H1 (cell line): Measurements from ENCODE around the gene SYNGR4. TPM values are rescaled to one million over a fixed set of nuclear protein-coding genes. Genes with fewer than 3 reads are reported as not detected.

Experiments
- CTCF ChIA-PET: fragments of 300-600 bp; sonication (Branson Sonifier 250); formaldehyde crosslinking; loops from one replicate; lab custom pipeline; 2021; ENCODE audit not compliant: partially characterized antibody; lab: Charles Lee
- POLR2A ChIA-PET: fragments of 300-600 bp; sonication (Branson Sonifier 250); formaldehyde crosslinking; loops from one replicate; lab custom pipeline; 2021; ENCODE audit warnings: inconsistent platforms; ENCODE audit not compliant: partially characterized antibody; lab: Charles Lee
- DNase-seq, 2 experiments: peaks; one replicate each; pipeline versions ENCODE4 v3.0.0 to v3.0.0-alpha.2; 2010 to 2022; ENCODE audit warnings: low spot score in 2 of 2, low read depth in 1 of 2, mixed read lengths in 1 of 2
- FAIRE-seq: peaks from 2 replicates; lab custom pipeline; 2011; peaks lifted over from hg19 to GRCh38; lab: Jason Lieb, UNC
- H2AFZ ChIP-seq: 2 replicates; pipeline ENCODE4 v1.8.1; 2012; ENCODE audit warnings: low read length, inconsistent platforms
- H2AK5ac ChIP-seq: 2 replicates; pipeline ENCODE4 v1.6.1; 2013; ENCODE audit warnings: low read depth, low read length
- H2BK120ac ChIP-seq: replicated peaks from 2 replicates; pipeline ENCODE3; 2013; ENCODE audit warnings: low read depth, low read length, inconsistent platforms
- H2BK12ac ChIP-seq: 2 replicates; pipeline ENCODE4 v1.6.1; 2013; ENCODE audit warnings: low read depth, low read length
- H2BK15ac ChIP-seq: 2 replicates; pipeline ENCODE4 v1.6.1; 2013; ENCODE audit warnings: low read length
- H2BK20ac ChIP-seq: 2 replicates; pipeline ENCODE4 v1.6.1; 2013; ENCODE audit warnings: low read length
- H2BK5ac ChIP-seq: 2 replicates; pipeline ENCODE4 v1.6.1; 2013; ENCODE audit warnings: low read depth, low read length
- H3K14ac ChIP-seq: 2 replicates; pipeline ENCODE4 v1.6.1; 2013; ENCODE audit warnings: inconsistent platforms; ENCODE audit not compliant: insufficient read length
- H3K18ac ChIP-seq: 2 replicates; pipeline ENCODE4 v1.6.1; 2013; ENCODE audit warnings: low read length; ENCODE audit errors: extremely low read depth
- H3K23ac ChIP-seq: 2 replicates; pipeline ENCODE4 v1.6.1; 2013; ENCODE audit warnings: inconsistent platforms; ENCODE audit not compliant: insufficient read length
- H3K23me2 ChIP-seq: 2 replicates; pipeline ENCODE4 v1.6.1; 2013; ENCODE audit warnings: low read depth, low read length
- H3K27ac ChIP-seq: 2 replicates; pipeline ENCODE4 v1.6.1; 2011; ENCODE audit warnings: low read depth, low read length, inconsistent platforms
- H3K27me3 ChIP-seq, 4 experiments: replicated peaks in 1 of 4; 1 replicate in 1 of 4; 2 replicates in 3 of 4; pipeline versions ENCODE4 v1.6.1 to v1.8.1; 2011 to 2013; ENCODE audit warnings: low read length in 3 of 4, mild to moderate bottlenecking in 3 of 4, inconsistent platforms in 2 of 4, mixed read lengths in 2 of 4, moderate library complexity in 1 of 4; ENCODE audit not compliant: control insufficient read depth in 3 of 4, insufficient read depth in 3 of 4; ENCODE audit errors: extremely low read depth in 1 of 4
- H3K36me3 ChIP-seq, 4 experiments: 2 replicates each; pipeline versions ENCODE4 v1.6.1 to v1.8.1; 2011 to 2013; ENCODE audit warnings: mild to moderate bottlenecking in 4 of 4, low read length in 3 of 4, moderate library complexity in 2 of 4, control low read depth in 1 of 4, inconsistent platforms in 1 of 4; ENCODE audit not compliant: insufficient read depth in 4 of 4, control insufficient read depth in 2 of 4
- H3K4ac ChIP-seq: replicated peaks from 2 replicates; pipeline ENCODE3; 2013; ENCODE audit warnings: low read length, low read depth, mixed read lengths, inconsistent platforms; ENCODE audit not compliant: insufficient read length
- H3K4me1 ChIP-seq, 4 experiments: replicated peaks in 1 of 4; 1 replicate in 1 of 4; 2 replicates in 3 of 4; pipeline versions ENCODE4 v1.6.1 to v1.8.1; 2011 to 2013; ENCODE audit warnings: low read length in 3 of 4, inconsistent platforms in 2 of 4, mixed read lengths in 1 of 4; ENCODE audit not compliant: insufficient read depth in 4 of 4, control insufficient read depth in 3 of 4
- H3K4me2 ChIP-seq, 2 experiments: 2 replicates each; pipeline versions ENCODE4 v1.6.1 to v1.8.1; 2011 to 2013; ENCODE audit warnings: low read depth in 2 of 2, low read length in 2 of 2, control low read depth in 1 of 2, inconsistent platforms in 1 of 2, mild to moderate bottlenecking in 1 of 2; ENCODE audit not compliant: insufficient read depth in 1 of 2
- H3K4me3 ChIP-seq, 4 experiments: fragments of 200-600, 300-600 bp in 1 of 4; sonication (generic), shearing (Covaris generic), sonication (Bioruptor Twin) in 1 of 4; 2 replicates each; pipeline versions ENCODE4 v1.5.1 to v1.8.1; 2011 to 2016; ENCODE audit warnings: low read length in 4 of 4, low read depth in 3 of 4, control low read depth in 2 of 4, inconsistent platforms in 2 of 4, mild to moderate bottlenecking in 2 of 4, mixed read lengths in 1 of 4, moderate library complexity in 1 of 4; ENCODE audit not compliant: insufficient read depth in 2 of 4; ENCODE audit errors: extremely low read depth in 1 of 4
- H3K56ac ChIP-seq: replicated peaks from 2 replicates; pipeline ENCODE3; 2013; ENCODE audit warnings: low read depth, mild to moderate bottlenecking, mixed read lengths, low read length, inconsistent platforms; ENCODE audit not compliant: insufficient read length
- H3K79me1 ChIP-seq: 2 replicates; pipeline ENCODE4 v1.6.1; 2013; ENCODE audit warnings: low read depth, low read length, control low read depth
- H3K79me2 ChIP-seq, 2 experiments: 2 replicates each; pipeline versions ENCODE4 v1.6.1 to v1.8.1; 2012 to 2013; ENCODE audit warnings: low read length in 2 of 2, mild to moderate bottlenecking in 2 of 2, inconsistent platforms in 1 of 2; ENCODE audit not compliant: insufficient read depth in 2 of 2, control insufficient read depth in 1 of 2
- H3K9ac ChIP-seq, 4 experiments: replicated peaks in 1 of 4; 1 replicate in 1 of 4; 2 replicates in 3 of 4; pipeline versions ENCODE4 v1.6.1 to v1.8.1; 2011 to 2013; ENCODE audit warnings: low read depth in 3 of 4, low read length in 3 of 4, control low read depth in 2 of 4, mild to moderate bottlenecking in 2 of 4, moderate library complexity in 2 of 4, inconsistent platforms in 1 of 4; ENCODE audit errors: extremely low read depth in 1 of 4
- H3K9me3 ChIP-seq, 2 experiments: 2 replicates each; pipeline versions ENCODE4 v1.6.1 to v1.8.1; 2012 to 2013; ENCODE audit warnings: mild to moderate bottlenecking in 2 of 2, moderate library complexity in 2 of 2, control low read depth in 1 of 2, inconsistent platforms in 1 of 2, low read depth in 1 of 2, low read length in 1 of 2, mixed read lengths in 1 of 2; ENCODE audit not compliant: insufficient read depth in 2 of 2
- H4K20me1 ChIP-seq, 2 experiments: replicated peaks in 1 of 2; 2 replicates each; pipeline versions ENCODE3 to v1.8.1; 2011 to 2013; ENCODE audit warnings: inconsistent platforms in 2 of 2, low read length in 2 of 2, mild to moderate bottlenecking in 1 of 2; ENCODE audit not compliant: insufficient read depth in 2 of 2, control insufficient read depth in 1 of 2
- H4K5ac ChIP-seq: 2 replicates; pipeline ENCODE4 v1.6.1; 2013; ENCODE audit warnings: low read length, low read depth, mixed read lengths, inconsistent platforms; ENCODE audit not compliant: insufficient read length
- H4K8ac ChIP-seq: 2 replicates; pipeline ENCODE4 v1.8.0; 2013; ENCODE audit warnings: mild to moderate bottlenecking, moderate library complexity, low read length, inconsistent platforms; ENCODE audit not compliant: insufficient read depth; ENCODE audit errors: extremely low read depth
- H4K91ac ChIP-seq: replicated peaks from 2 replicates; pipeline ENCODE3; 2013; ENCODE audit warnings: low read length, mixed read lengths, inconsistent platforms; ENCODE audit not compliant: insufficient read length
- CBX8 ChIP-seq: fragments of 300-800, 300-1000 bp; sonication (generic); IDR thresholded peaks from 2 replicates; pipeline ENCODE4 v1.7.1; 2016; ENCODE audit warnings: low read depth, low read length, borderline replicate concordance
- SUZ12 ChIP-seq: fragments of 200-600 bp; sonication (generic); IDR thresholded peaks from 2 replicates; pipeline ENCODE4 v1.6.1; 2012; ENCODE audit warnings: mild to moderate bottlenecking, inconsistent platforms, low read length, moderate library complexity, mixed read lengths
- WGBS, 2 experiments: shearing (Covaris generic) in 1 of 2; methylation state at CpG; one replicate each; pipeline versions ENCODE4 v1.1.6 to v1.1.7; 2013 to 2015; ENCODE audit warnings: low lambda C conversion rate in 2 of 2, mixed read lengths in 2 of 2, inconsistent platforms in 1 of 2, low coverage in 1 of 2, missing lambda C conversion rate in 1 of 2; ENCODE audit not compliant: insufficient replicate concordance in 2 of 2, insufficient coverage in 1 of 2, insufficient read length in 1 of 2; ENCODE audit errors: extremely low coverage in 1 of 2, missing lambda C conversion rate in 1 of 2; 5-methylcytosine and 5-hydroxymethylcytosine counted together
- polyA plus RNA-seq, 7 experiments: library from polyadenylated mRNA; depleted of rRNA in 3 of 7; stranded (reverse) in 5 of 7; unstranded in 2 of 7; fragments of >200 nt in 5 of 7; fragments of 200-250 nt in 2 of 7; gene quantifications; 1 replicate in 5 of 7; 2 replicates in 1 of 7; 4 replicates in 1 of 7; pipeline versions ENCODE4 v1.2.1 to v1.2.3, GENCODE V29; 2011 to 2013; ENCODE audit warnings: missing spikeins in 2 of 7, mixed read lengths in 2 of 7
- total RNA-seq: library from RNA; stranded (reverse); fragmentation: NEBNext Ultra II Directional; extraction: Animal tissue kit (Norgen Biotek cat#: 25700); gene quantifications from 2 replicates; pipeline ENCODE4 v1.2.1, GENCODE V29; 2021
- TF ChIP-seq, protein P1 (sequence below): IDR thresholded peaks from 2 replicates; pipeline ENCODE4 v1.6.1; 2012; ENCODE audit warnings: low read length, inconsistent platforms
- TF ChIP-seq, protein P2 (sequence below), 3 experiments: IDR thresholded peaks; 1 replicate in 2 of 3; 2 replicates in 1 of 3; pipeline versions ENCODE4 v1.5.1 to v1.6.1; 2011; ENCODE audit warnings: low read length in 3 of 3, mild to moderate bottlenecking in 3 of 3, inconsistent platforms in 2 of 3, low read depth in 1 of 3, moderate library complexity in 1 of 3; ENCODE audit not compliant: insufficient read depth in 1 of 3; ENCODE audit errors: control extremely low read depth in 1 of 3

SYNGR4 gene
- total and polyA plus RNA-seq, 2 of the 8 experiments (the other 6 are each of a cell fraction or from before 2014, with no cell fraction given) = 0.41 TPM; not detected in 1

DNA sequence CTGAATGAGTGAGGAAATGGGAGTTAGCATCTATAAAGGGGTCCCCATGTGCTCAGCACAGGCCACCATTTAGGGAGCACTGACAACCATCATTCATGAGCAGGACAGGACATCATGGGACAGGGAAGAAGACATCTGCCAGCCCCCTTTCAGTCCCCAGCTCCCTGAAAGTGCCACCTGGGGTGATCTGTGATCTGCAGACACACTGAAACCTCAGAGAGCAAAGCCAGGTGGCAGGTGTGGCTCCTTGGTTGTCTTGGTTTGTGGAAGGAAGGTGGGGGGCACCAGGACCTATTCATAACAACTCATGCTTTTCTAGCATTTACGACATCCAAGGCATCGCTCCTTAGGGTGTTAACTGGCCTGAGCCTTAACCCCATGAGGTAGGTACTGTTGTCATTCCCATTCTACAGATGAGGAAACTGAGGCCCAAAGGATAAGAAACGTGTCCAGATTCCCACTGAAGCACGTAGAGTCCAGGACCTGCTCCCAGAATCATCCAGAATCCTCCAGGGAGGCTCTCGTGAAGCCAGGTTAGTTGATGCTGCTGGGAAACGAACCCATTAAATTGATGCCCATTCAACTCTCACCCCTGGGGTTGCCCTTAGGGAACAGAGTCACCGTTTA lies 21.4 kb downstream of the SYNGR4 start:
- H3K79me2 ChIP-seq = peaks cover 0 to 4% of the 10 kb centered on the region in 2 experiments; a peak in 1 of 4 replicates
- H3K4me3 ChIP-seq = no peak overlapping the region
- no peak overlapping the region for H2BK120ac ChIP-seq
- H2BK12ac ChIP-seq = no peak overlapping the region
- H3K4ac ChIP-seq = no peak overlapping the region
- peaks cover 19 to 65% (median 49%) of the 10 kb centered on the region in 4 experiments for H3K36me3 ChIP-seq
- no peak overlapping the region for H2BK5ac ChIP-seq
- no peak overlapping the region for H2AFZ ChIP-seq
- H3K27ac ChIP-seq = no peak overlapping the region
- CTCF ChIA-PET = interaction anchor here (1.5 kb wide), 1 partner anchor 59 kb away, joined by 3 read pairs; no protein-coding TSS in a partner anchor
- H4K8ac ChIP-seq = peak overlapping the region; percentile 29; the same call in 1 of the 2 replicates
- H3K9ac ChIP-seq = no peak overlapping the region
- no peak overlapping the region for H3K23ac ChIP-seq
- H3K4me1 ChIP-seq = no peaks in the 10 kb centered on the region; a peak in 1 of 7 replicates
- H3K56ac ChIP-seq = no peak overlapping the region
- no peaks in the 10 kb centered on the region; the same call in 1 of the 2 replicates for H3K79me1 ChIP-seq
- H3K23me2 ChIP-seq = peaks cover 2% of the 10 kb centered on the region; the same call in 1 of the 2 replicates
- H2BK20ac ChIP-seq = no peak overlapping the region
- H2BK15ac ChIP-seq = no peak overlapping the region
- no peak overlapping the region for H4K91ac ChIP-seq
- H3K18ac ChIP-seq = no peak overlapping the region
- TF ChIP-seq, protein P1, sequence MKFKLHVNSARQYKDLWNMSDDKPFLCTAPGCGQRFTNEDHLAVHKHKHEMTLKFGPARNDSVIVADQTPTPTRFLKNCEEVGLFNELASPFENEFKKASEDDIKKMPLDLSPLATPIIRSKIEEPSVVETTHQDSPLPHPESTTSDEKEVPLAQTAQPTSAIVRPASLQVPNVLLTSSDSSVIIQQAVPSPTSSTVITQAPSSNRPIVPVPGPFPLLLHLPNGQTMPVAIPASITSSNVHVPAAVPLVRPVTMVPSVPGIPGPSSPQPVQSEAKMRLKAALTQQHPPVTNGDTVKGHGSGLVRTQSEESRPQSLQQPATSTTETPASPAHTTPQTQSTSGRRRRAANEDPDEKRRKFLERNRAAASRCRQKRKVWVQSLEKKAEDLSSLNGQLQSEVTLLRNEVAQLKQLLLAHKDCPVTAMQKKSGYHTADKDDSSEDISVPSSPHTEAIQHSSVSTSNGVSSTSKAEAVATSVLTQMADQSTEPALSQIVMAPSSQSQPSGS = no peak
- TF ChIP-seq CBX8 (no peak), SUZ12 (no peak)
- TF ChIP-seq, protein P2, sequence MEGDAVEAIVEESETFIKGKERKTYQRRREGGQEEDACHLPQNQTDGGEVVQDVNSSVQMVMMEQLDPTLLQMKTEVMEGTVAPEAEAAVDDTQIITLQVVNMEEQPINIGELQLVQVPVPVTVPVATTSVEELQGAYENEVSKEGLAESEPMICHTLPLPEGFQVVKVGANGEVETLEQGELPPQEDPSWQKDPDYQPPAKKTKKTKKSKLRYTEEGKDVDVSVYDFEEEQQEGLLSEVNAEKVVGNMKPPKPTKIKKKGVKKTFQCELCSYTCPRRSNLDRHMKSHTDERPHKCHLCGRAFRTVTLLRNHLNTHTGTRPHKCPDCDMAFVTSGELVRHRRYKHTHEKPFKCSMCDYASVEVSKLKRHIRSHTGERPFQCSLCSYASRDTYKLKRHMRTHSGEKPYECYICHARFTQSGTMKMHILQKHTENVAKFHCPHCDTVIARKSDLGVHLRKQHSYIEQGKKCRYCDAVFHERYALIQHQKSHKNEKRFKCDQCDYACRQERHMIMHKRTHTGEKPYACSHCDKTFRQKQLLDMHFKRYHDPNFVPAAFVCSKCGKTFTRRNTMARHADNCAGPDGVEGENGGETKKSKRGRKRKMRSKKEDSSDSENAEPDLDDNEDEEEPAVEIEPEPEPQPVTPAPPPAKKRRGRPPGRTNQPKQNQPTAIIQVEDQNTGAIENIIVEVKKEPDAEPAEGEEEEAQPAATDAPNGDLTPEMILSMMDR (IDR thresholded peaks at IDR 0.05; ENCODE audit: control extremely low read depth in 1 of 3, insufficient read depth in 1 of 3, low read depth in 1 of 3, low read length in 3 of 3) = no peak
- TF ChIP-seq, all 59 proteins: peak for 0
- DNase-seq = no peak
- H3K27me3 ChIP-seq = no peaks in the 10 kb centered on the region
- H4K20me1 ChIP-seq = peaks cover 1 to 7% of the 10 kb centered on the region in 2 experiments
- no peaks in the 10 kb centered on the region for H3K9me3 ChIP-seq
- H4K5ac ChIP-seq = no peak overlapping the region
- 96% methylated on average over 7 of the region's 7 CpGs; no CpG with 5 or more reads in 1 of the 2 experiments for WGBS, 2 experiments
- H2AK5ac ChIP-seq = no peak overlapping the region
- H3K4me2 ChIP-seq = no peak overlapping the region
- no peak for FAIRE-seq
- H3K14ac ChIP-seq = no peak overlapping the region
- POLR2A ChIA-PET = interaction anchor here (0.8 to 2.5 kb wide), 3 partner anchors 11 to 17 kb away, joined by 3 to 10 read pairs (median 4); no protein-coding TSS in a partner anchor
